A549 (cell line): Measurements from ENCODE around the gene QSER1. TPM values are rescaled to one million over a fixed set of nuclear protein-coding genes. Genes with fewer than 3 reads are reported as not detected.

ENCODE experiments used
- ATAC-seq, 2 experiments: fragments of 200-7000 bp in 1 of 2; fragments of >200 bp in 1 of 2; cut with Nextera tagmentation in 1 of 2; cut with Tn5 transposase in 1 of 2; 3 replicates each; pipeline versions ENCODE4 v1.8.0 to v1.9.1; 2018 to 2020; ENCODE audit warnings: mild to moderate bottlenecking in 1 of 2, moderate library complexity in 1 of 2
- CTCF ChIA-PET: fragments of 300-600 bp; sonication (Branson Sonifier 250); formaldehyde crosslinking; extraction: SDS; loops from one replicate; lab custom pipeline; 2021; ENCODE audit warnings: antibody characterized with exemption, inconsistent platforms; lab: Yijun Ruan, JAX
- POLR2A ChIA-PET: fragments of 350-600 bp; formaldehyde crosslinking; extraction: SDS; loops from one replicate; lab custom pipeline; 2021; ENCODE audit warnings: antibody characterized with exemption, inconsistent platforms; lab: Yijun Ruan, JAX
- DNase-seq, 2 experiments: peaks; one replicate each; pipeline versions ENCODE4 v3.0.0 to v3.0.0-alpha.2; 2011 to 2016; ENCODE audit warnings: low read depth in 1 of 2, low spot score in 1 of 2
- FAIRE-seq: peaks from 2 replicates; lab custom pipeline; 2011; peaks lifted over from hg19 to GRCh38; lab: Jason Lieb, UNC
- H3K27ac ChIP-seq, 2 experiments: fragments of >200 bp; sonication (Bioruptor Twin); formaldehyde crosslinking; 3 replicates each; pipeline ENCODE4 v1.5.1; 2016 to 2017
- H3K4me1 ChIP-seq: fragments of >200 bp; sonication (Bioruptor Twin); formaldehyde crosslinking; 3 replicates; pipeline ENCODE4 v1.6.1; 2016
- H3K4me2 ChIP-seq: fragments of >200 bp; sonication (Bioruptor Twin); formaldehyde crosslinking; 3 replicates; pipeline ENCODE4 v1.6.1; 2016
- H3K4me3 ChIP-seq: fragments of >200 bp; sonication (Bioruptor Twin); formaldehyde crosslinking; 3 replicates; pipeline ENCODE4 v1.5.1; 2016
- H3K9me3 ChIP-seq: fragments of >200 bp; sonication (Bioruptor Twin); formaldehyde crosslinking; 3 replicates; pipeline ENCODE4 v1.6.1; 2016
- CBX2 ChIP-seq: fragments of 200-600 bp; sonication (generic); IDR thresholded peaks from 2 replicates; pipeline ENCODE4 v1.6.1; 2016; ENCODE audit warnings: low read depth, mild to moderate bottlenecking, borderline replicate concordance
- CBX8 ChIP-seq: fragments of 200-600 bp; sonication (generic); IDR thresholded peaks from 2 replicates; pipeline ENCODE4 v1.6.1; 2016
- CEBPB ChIP-seq, 2 experiments: fragments of >200 bp in 1 of 2; sonication (Bioruptor Twin) in 1 of 2; formaldehyde crosslinking in 1 of 2; IDR thresholded peaks; 2 replicates each; pipeline ENCODE4 v1.6.1; 2012 to 2016
- HEYL ChIP-seq: fragments of 250-450 bp; sonication (Bioruptor Pico); IDR thresholded peaks from 2 replicates; pipeline ENCODE4 v1.8.0; 2021; ENCODE audit warnings: mild to moderate bottlenecking, moderate library complexity
- HOXA7 ChIP-seq: fragments of 250-450 bp; sonication (Bioruptor Pico); IDR thresholded peaks from 2 replicates; pipeline ENCODE4 v1.5.0; 2020; ENCODE audit warnings: mild to moderate bottlenecking, moderate library complexity
- HOXB13 ChIP-seq: fragments of 250-450 bp; sonication (Bioruptor Pico); IDR thresholded peaks from 2 replicates; pipeline ENCODE4 v1.5.0; 2020; ENCODE audit warnings: low read depth, mild to moderate bottlenecking, moderate library complexity
- JUN ChIP-seq, 2 experiments: fragments of >200 bp; sonication (Bioruptor Twin); formaldehyde crosslinking; IDR thresholded peaks; 2 replicates in 1 of 2; 3 replicates in 1 of 2; pipeline ENCODE4 v1.6.1; 2016 to 2017
- JUNB ChIP-seq: fragments of >200 bp; sonication (Bioruptor Twin); formaldehyde crosslinking; IDR thresholded peaks from 2 replicates; pipeline ENCODE4 v1.6.1; 2016
- KDM1A ChIP-seq: fragments of 200-600 bp; sonication (generic); IDR thresholded peaks from 2 replicates; pipeline ENCODE4 v1.6.1; 2016; ENCODE audit warnings: low read depth, mild to moderate bottlenecking
- MYC ChIP-seq: IDR thresholded peaks from 2 replicates; pipeline ENCODE4 v1.6.1; 2012; ENCODE audit warnings: mild to moderate bottlenecking, inconsistent platforms, low read length, improper control_type of control experiment, borderline replicate concordance
- NPAS2 ChIP-seq: fragments of 250-450 bp; sonication (Bioruptor Pico); IDR thresholded peaks from 2 replicates; pipeline ENCODE4 v1.8.0; 2022; ENCODE audit warnings: mild to moderate bottlenecking, moderate library complexity, borderline replicate concordance
- PHF8 ChIP-seq: fragments of 200-600 bp; sonication (generic); IDR thresholded peaks from 2 replicates; pipeline ENCODE4 v1.6.1; 2016; ENCODE audit warnings: low read depth, mild to moderate bottlenecking, antibody characterized with exemption, moderate library complexity, borderline replicate concordance
- RAD21 ChIP-seq, 2 experiments: fragments of >200 bp in 1 of 2; sonication (Bioruptor Twin) in 1 of 2; formaldehyde crosslinking in 1 of 2; IDR thresholded peaks in 1 of 2; conservative IDR thresholded peaks in 1 of 2; 2 replicates in 1 of 2; 3 replicates in 1 of 2; pipeline ENCODE4 v1.6.1; 2012 to 2018; ENCODE audit warnings: inconsistent platforms in 1 of 2
- RARB ChIP-seq: fragments of 250-450 bp; sonication (Bioruptor Pico); IDR thresholded peaks from 2 replicates; pipeline ENCODE4 v1.8.0; 2021; ENCODE audit warnings: mild to moderate bottlenecking, moderate library complexity
- RCOR1 ChIP-seq: fragments of 150-350 bp; IDR thresholded peaks from 2 replicates; pipeline ENCODE4 v1.6.1; 2014; ENCODE audit warnings: antibody characterized with exemption, low read length, low read depth
- TFCP2L1 ChIP-seq: fragments of 250-450 bp; sonication (Bioruptor Pico); IDR thresholded peaks from 2 replicates; pipeline ENCODE4 v1.5.0; 2021; ENCODE audit warnings: mild to moderate bottlenecking
- TP53 ChIP-seq: fragments of 250-450 bp; sonication (Bioruptor Pico); IDR thresholded peaks from 2 replicates; pipeline ENCODE4 v1.5.0; 2021; ENCODE audit warnings: mild to moderate bottlenecking, moderate library complexity
- ZFP36 ChIP-seq: fragments of 450-650 bp; IDR thresholded peaks from 2 replicates; pipeline ENCODE4 v1.6.1; 2014; ENCODE audit warnings: borderline replicate concordance; ENCODE audit not compliant: partially characterized antibody
- WGBS: methylation state at CpG from one replicate; pipeline ENCODE4 v1.1.6; 2017; ENCODE audit errors: missing lambda C conversion rate; 5-methylcytosine and 5-hydroxymethylcytosine counted together
- polyA plus RNA-seq, 4 experiments: library from polyadenylated mRNA; depleted of rRNA in 3 of 4; stranded (reverse); fragments of >200 nt; fragmentation: RNase III in 1 of 4; extraction: RNeasy Plus Mini Kit Qiagen cat#74134 plus additional on column Dnase treatment in 1 of 4; gene quantifications; 2 replicates in 3 of 4; 3 replicates in 1 of 4; pipeline ENCODE4 v1.2.3, GENCODE V29; 2011 to 2017
- TF ChIP-seq, protein P1 (sequence below): IDR thresholded peaks from 2 replicates; pipeline ENCODE4 v1.6.1; 2012; ENCODE audit warnings: low read depth, borderline replicate concordance
- TF ChIP-seq, protein P2 (sequence below): fragments of 250-450 bp; sonication (Bioruptor Pico); IDR thresholded peaks from 2 replicates; pipeline ENCODE4 v1.5.0; 2020; ENCODE audit warnings: low read depth, mild to moderate bottlenecking, moderate library complexity
- TF ChIP-seq, protein P3 (sequence below): IDR thresholded peaks from 2 replicates; pipeline ENCODE4 v1.6.1; 2012
- TF ChIP-seq, protein P4 (sequence below): fragments of >200 bp; sonication (Bioruptor Twin); formaldehyde crosslinking; IDR thresholded peaks from 3 replicates; pipeline ENCODE4 v1.5.1; 2016
- TF ChIP-seq, protein P5 (sequence below): fragments of 200-600 bp; sonication (generic); IDR thresholded peaks from 2 replicates; pipeline ENCODE4 v1.6.1; 2016; ENCODE audit warnings: antibody characterized with exemption, mild to moderate bottlenecking, moderate library complexity

The QSER1 gene
- polyA plus RNA-seq, 2 of the 4 experiments (the other 2 are of a cell fraction) = 13.2 to 27.2 TPM

DNA sequence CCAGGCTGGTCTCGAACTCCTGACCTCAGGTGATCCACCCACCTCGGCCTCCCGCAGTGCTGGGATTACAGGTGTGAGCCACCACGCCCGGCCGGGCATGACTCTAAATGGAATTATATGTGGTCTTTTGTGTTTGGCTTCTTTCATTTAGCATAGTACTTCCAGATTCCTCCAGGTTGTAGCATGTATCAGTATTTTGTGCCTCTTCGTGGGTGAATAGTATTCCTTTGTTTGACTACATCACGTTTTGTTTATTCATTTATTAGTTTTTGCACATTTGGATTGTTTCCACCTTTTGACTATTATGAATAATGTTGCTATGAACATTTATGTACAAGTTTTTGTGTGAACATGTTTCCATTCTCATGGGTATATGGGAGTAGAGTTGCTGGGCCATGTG lies 24.4 kb downstream of the QSER1 start:
- TF ChIP-seq, protein P1, sequence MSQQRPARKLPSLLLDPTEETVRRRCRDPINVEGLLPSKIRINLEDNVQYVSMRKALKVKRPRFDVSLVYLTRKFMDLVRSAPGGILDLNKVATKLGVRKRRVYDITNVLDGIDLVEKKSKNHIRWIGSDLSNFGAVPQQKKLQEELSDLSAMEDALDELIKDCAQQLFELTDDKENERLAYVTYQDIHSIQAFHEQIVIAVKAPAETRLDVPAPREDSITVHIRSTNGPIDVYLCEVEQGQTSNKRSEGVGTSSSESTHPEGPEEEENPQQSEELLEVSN = no peak
- TF ChIP-seq TP53 (CRISPR knock-in tag) (no peak), PHF8 (no peak)
- no peaks in the 10 kb centered on the region for H3K9me3 ChIP-seq
- FAIRE-seq (no peak), ATAC-seq (no peak), DNase-seq (no peak)
- 93% methylated on average over 8 of the region's 8 CpGs for WGBS
- no peak overlapping the region for H3K27ac ChIP-seq
- POLR2A ChIA-PET = no interaction called here
- no peak overlapping the region for H3K4me2 ChIP-seq
- no peak overlapping the region for H3K4me3 ChIP-seq
- peaks cover 14% of the 10 kb centered on the region for H3K4me1 ChIP-seq
- CTCF ChIA-PET = interaction anchor here (0.7 kb wide), 1 partner anchor 396 kb away, joined by 3 read pairs; no protein-coding TSS in a partner anchor

DNA sequence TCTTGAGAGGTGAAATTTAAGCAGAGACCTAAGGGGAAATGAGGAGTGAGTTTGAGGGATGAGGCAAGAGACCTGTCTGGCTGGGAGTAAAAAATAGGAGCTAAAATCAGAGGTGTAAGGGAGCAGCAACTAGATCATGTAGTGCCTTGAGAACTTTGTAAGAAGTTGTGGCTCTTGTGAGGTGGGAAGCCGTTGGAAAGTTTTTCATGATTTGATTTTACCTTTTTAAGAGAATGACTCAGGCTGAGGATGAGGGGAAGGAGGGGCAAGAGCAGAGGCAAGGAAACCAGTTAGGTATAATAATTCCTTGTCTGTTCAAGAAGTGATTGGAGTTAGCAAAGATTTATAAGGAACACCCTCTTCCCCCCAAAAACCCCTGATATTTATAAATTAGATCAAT lies 25.8 kb downstream of the QSER1 start:
- Histone ChIP-seq H3K4me3 (no peak overlapping the region), H3K4me2 (peak overlapping the region; percentile 21; the same call in 1 of the 3 replicates), H3K4me1 (peaks cover 14% of the 10 kb centered on the region), H3K9me3 (no peaks in the 10 kb centered on the region), H3K27ac (0 out of 6 replicates have a peak overlapping the region, but pooled peaks of 1 of the 2 experiments have one; percentile 38)
- CTCF ChIA-PET = interaction anchor here (1.0 kb wide), 1 partner anchor 25 kb away, joined by 3 read pairs; no protein-coding TSS in a partner anchor
- no peak for TF ChIP-seq JUN (IDR thresholded peaks at IDR 0.05)
- no peak for TF ChIP-seq NPAS2 (CRISPR knock-in tag)
- TF ChIP-seq ZFP36 = no peak
- TF ChIP-seq HEYL = no peak
- no peak for TF ChIP-seq MYC
- no peak for TF ChIP-seq HOXA7
- TF ChIP-seq, protein P2, sequence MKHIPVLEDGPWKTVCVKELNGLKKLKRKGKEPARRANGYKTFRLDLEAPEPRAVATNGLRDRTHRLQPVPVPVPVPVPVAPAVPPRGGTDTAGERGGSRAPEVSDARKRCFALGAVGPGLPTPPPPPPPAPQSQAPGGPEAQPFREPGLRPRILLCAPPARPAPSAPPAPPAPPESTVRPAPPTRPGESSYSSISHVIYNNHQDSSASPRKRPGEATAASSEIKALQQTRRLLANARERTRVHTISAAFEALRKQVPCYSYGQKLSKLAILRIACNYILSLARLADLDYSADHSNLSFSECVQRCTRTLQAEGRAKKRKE (CRISPR knock-in tag) = no peak
- TF ChIP-seq RAD21 (conservative IDR thresholded peaks at IDR 0.05 in 1 of 2, IDR thresholded peaks at IDR 0.05 in 1 of 2) = no peak
- TF ChIP-seq RARB (CRISPR knock-in tag) = no peak
- no peak for TF ChIP-seq RCOR1
- TF ChIP-seq KDM1A = no peak
- TF ChIP-seq, protein P1 = no peak
- TF ChIP-seq, protein P3, sequence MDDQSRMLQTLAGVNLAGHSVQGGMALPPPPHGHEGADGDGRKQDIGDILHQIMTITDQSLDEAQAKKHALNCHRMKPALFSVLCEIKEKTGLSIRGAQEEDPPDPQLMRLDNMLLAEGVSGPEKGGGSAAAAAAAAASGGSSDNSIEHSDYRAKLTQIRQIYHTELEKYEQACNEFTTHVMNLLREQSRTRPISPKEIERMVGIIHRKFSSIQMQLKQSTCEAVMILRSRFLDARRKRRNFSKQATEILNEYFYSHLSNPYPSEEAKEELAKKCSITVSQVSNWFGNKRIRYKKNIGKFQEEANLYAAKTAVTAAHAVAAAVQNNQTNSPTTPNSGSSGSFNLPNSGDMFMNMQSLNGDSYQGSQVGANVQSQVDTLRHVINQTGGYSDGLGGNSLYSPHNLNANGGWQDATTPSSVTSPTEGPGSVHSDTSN = no peak
- POLR2A ChIA-PET = interaction anchor here (1.4 kb wide), 1 partner anchor 26 kb away, joined by 6 read pairs; the partner anchor contains the start of gene QSER1
- no peak for FAIRE-seq
- 49% methylated on average over 1 of the region's 1 CpG for WGBS
- DNase-seq = no peak
- ATAC-seq = peak in 1 of 2 experiments; percentile 22; a peak in 1 of 6 replicates

DNA sequence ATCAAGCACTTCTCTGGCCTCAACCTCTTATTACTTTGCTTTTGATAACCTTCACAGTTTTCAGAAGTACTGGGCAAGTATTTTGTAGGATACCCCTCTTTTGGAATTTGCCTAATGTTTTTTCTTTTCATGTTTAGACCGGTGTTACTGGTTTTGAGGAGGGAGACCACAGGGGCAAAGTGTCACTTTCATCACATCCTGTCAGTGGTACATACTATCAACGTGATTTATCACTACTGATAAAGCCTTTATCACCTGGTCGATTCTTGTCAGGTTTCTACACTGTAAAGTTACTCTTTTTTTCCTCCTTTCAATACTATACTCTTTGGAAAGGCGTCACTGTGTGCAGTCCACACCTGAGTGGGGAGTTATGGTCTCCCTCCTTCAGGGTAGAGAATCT lies 26.7 kb downstream of the QSER1 start:
- Histone ChIP-seq H3K4me2 (no peak overlapping the region), H3K9me3 (no peaks in the 10 kb centered on the region), H3K4me3 (no peak overlapping the region), H3K27ac (no peak overlapping the region), H3K4me1 (peaks cover 12% of the 10 kb centered on the region)
- CTCF ChIA-PET = no interaction called here
- ATAC-seq (no peak), DNase-seq (no peak), FAIRE-seq (no peak)
- WGBS = 88% methylated on average over 4 of the region's 4 CpGs
- POLR2A ChIA-PET = no interaction called here
- TF ChIP-seq CBX2 (no peak), CBX8 (no peak), TFCP2L1 (no peak), JUNB (no peak), CEBPB (IDR thresholded peaks at IDR 0.05) (no peak), HOXB13 (no peak)
- TF ChIP-seq, protein P4, sequence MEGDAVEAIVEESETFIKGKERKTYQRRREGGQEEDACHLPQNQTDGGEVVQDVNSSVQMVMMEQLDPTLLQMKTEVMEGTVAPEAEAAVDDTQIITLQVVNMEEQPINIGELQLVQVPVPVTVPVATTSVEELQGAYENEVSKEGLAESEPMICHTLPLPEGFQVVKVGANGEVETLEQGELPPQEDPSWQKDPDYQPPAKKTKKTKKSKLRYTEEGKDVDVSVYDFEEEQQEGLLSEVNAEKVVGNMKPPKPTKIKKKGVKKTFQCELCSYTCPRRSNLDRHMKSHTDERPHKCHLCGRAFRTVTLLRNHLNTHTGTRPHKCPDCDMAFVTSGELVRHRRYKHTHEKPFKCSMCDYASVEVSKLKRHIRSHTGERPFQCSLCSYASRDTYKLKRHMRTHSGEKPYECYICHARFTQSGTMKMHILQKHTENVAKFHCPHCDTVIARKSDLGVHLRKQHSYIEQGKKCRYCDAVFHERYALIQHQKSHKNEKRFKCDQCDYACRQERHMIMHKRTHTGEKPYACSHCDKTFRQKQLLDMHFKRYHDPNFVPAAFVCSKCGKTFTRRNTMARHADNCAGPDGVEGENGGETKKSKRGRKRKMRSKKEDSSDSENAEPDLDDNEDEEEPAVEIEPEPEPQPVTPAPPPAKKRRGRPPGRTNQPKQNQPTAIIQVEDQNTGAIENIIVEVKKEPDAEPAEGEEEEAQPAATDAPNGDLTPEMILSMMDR = no peak
- TF ChIP-seq, protein P5, sequence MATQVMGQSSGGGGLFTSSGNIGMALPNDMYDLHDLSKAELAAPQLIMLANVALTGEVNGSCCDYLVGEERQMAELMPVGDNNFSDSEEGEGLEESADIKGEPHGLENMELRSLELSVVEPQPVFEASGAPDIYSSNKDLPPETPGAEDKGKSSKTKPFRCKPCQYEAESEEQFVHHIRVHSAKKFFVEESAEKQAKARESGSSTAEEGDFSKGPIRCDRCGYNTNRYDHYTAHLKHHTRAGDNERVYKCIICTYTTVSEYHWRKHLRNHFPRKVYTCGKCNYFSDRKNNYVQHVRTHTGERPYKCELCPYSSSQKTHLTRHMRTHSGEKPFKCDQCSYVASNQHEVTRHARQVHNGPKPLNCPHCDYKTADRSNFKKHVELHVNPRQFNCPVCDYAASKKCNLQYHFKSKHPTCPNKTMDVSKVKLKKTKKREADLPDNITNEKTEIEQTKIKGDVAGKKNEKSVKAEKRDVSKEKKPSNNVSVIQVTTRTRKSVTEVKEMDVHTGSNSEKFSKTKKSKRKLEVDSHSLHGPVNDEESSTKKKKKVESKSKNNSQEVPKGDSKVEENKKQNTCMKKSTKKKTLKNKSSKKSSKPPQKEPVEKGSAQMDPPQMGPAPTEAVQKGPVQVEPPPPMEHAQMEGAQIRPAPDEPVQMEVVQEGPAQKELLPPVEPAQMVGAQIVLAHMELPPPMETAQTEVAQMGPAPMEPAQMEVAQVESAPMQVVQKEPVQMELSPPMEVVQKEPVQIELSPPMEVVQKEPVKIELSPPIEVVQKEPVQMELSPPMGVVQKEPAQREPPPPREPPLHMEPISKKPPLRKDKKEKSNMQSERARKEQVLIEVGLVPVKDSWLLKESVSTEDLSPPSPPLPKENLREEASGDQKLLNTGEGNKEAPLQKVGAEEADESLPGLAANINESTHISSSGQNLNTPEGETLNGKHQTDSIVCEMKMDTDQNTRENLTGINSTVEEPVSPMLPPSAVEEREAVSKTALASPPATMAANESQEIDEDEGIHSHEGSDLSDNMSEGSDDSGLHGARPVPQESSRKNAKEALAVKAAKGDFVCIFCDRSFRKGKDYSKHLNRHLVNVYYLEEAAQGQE = no peak
- TF ChIP-seq, protein P1 = no peak
